ENCODE data around the gene ERBB2. TPM values are rescaled to one million over a fixed set of nuclear protein-coding genes. Genes with fewer than 3 reads are reported as not detected.

ERBB2 gene
- total and polyA plus RNA-seq, 2 of the 13 experiments (the other 11 are each of a cell fraction or from before 2014, with no cell fraction given) = 57.7 to 64.1 TPM

GRCh38 chr17:39755554-39756379 lies 55.9 kb downstream of the ERBB2 start (continued):
- TF ChIP-seq, protein P1, sequence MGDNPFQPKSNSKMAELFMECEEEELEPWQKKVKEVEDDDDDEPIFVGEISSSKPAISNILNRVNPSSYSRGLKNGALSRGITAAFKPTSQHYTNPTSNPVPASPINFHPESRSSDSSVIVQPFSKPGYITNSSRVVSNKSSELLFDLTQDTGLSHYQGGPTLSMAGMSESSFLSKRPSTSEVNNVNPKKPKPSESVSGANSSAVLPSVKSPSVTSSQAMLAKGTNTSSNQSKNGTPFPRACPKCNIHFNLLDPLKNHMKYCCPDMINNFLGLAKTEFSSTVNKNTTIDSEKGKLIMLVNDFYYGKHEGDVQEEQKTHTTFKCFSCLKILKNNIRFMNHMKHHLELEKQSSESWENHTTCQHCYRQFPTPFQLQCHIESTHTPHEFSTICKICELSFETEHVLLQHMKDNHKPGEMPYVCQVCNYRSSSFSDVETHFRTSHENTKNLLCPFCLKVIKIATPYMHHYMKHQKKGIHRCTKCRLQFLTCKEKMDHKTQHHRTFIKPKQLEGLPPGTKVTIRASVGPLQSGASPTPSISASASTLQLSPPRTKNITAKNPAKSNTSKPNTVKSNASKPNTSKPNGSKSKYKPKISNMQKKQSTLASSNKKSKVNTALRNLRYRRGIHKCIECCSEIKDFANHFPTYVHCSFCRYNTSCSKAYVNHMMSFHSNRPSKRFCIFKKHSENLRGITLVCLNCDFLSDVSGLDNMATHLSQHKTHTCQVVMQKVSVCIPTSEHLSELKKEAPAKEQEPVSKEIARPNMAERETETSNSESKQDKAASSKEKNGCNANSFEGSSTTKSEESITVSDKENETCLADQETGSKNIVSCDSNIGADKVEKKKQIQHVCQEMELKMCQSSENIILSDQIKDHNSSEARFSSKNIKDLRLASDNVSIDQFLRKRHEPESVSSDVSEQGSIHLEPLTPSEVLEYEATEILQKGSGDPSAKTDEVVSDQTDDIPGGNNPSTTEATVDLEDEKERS (CRISPR knock-in tag; IDR thresholded peaks at IDR 0.05) = no peak
- 0 out of 2 replicates have a peak, but pooled peaks have one; percentile 7 for TF ChIP-seq CBX5 (CRISPR knock-in tag; IDR thresholded peaks at IDR 0.05; ENCODE audit: borderline replicate concordance)
- no peak for TF ChIP-seq ZNF142 (CRISPR knock-in tag; IDR thresholded peaks at IDR 0.05)
- TF ChIP-seq ZFP37 (CRISPR knock-in tag; IDR thresholded peaks at IDR 0.05; ENCODE audit: borderline replicate concordance) = no peak
- no peak for TF ChIP-seq DNMT1 (CRISPR knock-in tag; IDR thresholded peaks at IDR 0.05)
- TF ChIP-seq NCOA1 (CRISPR knock-in tag; IDR thresholded peaks at IDR 0.05) = no peak
- TF ChIP-seq THAP8 (CRISPR knock-in tag; IDR thresholded peaks at IDR 0.05; ENCODE audit: borderline replicate concordance) = no peak
- TF ChIP-seq, protein P2, sequence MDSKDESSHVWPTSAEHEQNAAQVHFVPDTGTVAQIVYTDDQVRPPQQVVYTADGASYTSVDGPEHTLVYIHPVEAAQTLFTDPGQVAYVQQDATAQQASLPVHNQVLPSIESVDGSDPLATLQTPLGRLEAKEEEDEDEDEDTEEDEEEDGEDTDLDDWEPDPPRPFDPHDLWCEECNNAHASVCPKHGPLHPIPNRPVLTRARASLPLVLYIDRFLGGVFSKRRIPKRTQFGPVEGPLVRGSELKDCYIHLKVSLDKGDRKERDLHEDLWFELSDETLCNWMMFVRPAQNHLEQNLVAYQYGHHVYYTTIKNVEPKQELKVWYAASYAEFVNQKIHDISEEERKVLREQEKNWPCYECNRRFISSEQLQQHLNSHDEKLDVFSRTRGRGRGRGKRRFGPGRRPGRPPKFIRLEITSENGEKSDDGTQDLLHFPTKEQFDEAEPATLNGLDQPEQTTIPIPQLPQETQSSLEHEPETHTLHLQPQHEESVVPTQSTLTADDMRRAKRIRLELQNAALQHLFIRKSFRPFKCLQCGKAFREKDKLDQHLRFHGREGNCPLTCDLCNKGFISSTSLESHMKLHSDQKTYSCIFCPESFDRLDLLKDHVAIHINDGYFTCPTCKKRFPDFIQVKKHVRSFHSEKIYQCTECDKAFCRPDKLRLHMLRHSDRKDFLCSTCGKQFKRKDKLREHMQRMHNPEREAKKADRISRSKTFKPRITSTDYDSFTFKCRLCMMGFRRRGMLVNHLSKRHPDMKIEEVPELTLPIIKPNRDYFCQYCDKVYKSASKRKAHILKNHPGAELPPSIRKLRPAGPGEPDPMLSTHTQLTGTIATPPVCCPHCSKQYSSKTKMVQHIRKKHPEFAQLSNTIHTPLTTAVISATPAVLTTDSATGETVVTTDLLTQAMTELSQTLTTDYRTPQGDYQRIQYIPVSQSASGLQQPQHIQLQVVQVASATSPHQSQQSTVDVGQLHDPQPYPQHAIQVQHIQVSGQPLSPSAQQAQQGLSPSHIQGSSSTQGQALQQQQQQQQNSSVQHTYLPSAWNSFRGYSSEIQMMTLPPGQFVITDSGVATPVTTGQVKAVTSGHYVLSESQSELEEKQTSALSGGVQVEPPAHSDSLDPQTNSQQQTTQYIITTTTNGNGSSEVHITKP (CRISPR knock-in tag; IDR thresholded peaks at IDR 0.05; ENCODE audit: low read depth) = no peak
- TF ChIP-seq ZNF841 (CRISPR knock-in tag; IDR thresholded peaks at IDR 0.05; ENCODE audit: borderline replicate concordance) = no peak
- no peak for TF ChIP-seq RELA (CRISPR knock-in tag; IDR thresholded peaks at IDR 0.05)
- TF ChIP-seq MXD4 (CRISPR knock-in tag; IDR thresholded peaks at IDR 0.05) = no peak
- peak; percentile 47; the same call in 1 of the 2 replicates for TF ChIP-seq BHLHE40 (IDR thresholded peaks at IDR 0.05; ENCODE audit: low read length)
- no peak for TF ChIP-seq ZNF296 (CRISPR knock-in tag; conservative IDR thresholded peaks at IDR 0.05)
- no peak for TF ChIP-seq ZNF30 (CRISPR knock-in tag; IDR thresholded peaks at IDR 0.05)
- peak; percentile 27; the same call in 1 of the 2 replicates for TF ChIP-seq ATF7-NPFF (CRISPR knock-in tag; IDR thresholded peaks at IDR 0.05; ENCODE audit: low read depth)
- TF ChIP-seq SIN3B (IDR thresholded peaks at IDR 0.05; ENCODE audit: low read length) = no peak
